Activated naive CD8-positive, alpha-beta T cell treated with anti-CD3 and anti-CD28 coated beads, Interleukin-2, amount 50 U/mL, for 24 hours (primary cell): ENCODE results near the gene GRB2.
"Not testable (repeated sequence)": the region's sequence is repeated elsewhere in the genome, so short reads cannot be mapped to it uniquely, and the experiment has no call there.

ENCODE experiments used
- ATAC-seq: fragments of 150-1000 bp; cut with Tn5 transposase; one replicate; pipeline ENCODE4 v1.10.0; 2021
- DNase-seq: peaks from one replicate; pipeline ENCODE4 v3.0.0; 2021
- H3K27ac Mint-ChIP-seq: one replicate; pipeline ENCODE4 v1.8.0; 2021; ENCODE audit warnings: mild to moderate bottlenecking, mixed read lengths
- H3K27me3 Mint-ChIP-seq: one replicate; pipeline ENCODE4 v1.8.0; 2021; ENCODE audit warnings: mixed read lengths
- H3K36me3 Mint-ChIP-seq: one replicate; pipeline ENCODE4 v1.8.0; 2021; ENCODE audit warnings: low read depth, mixed read lengths
- H3K4me1 Mint-ChIP-seq: one replicate; pipeline ENCODE4 v1.8.0; 2021; ENCODE audit warnings: mixed read lengths
- H3K4me3 Mint-ChIP-seq: one replicate; pipeline ENCODE4 v1.8.0; 2021; ENCODE audit warnings: mild to moderate bottlenecking, moderate library complexity, mixed read lengths
- H3K9me3 Mint-ChIP-seq: one replicate; pipeline ENCODE4 v1.8.0; 2021; ENCODE audit warnings: mixed read lengths

GRB2 gene

DNA sequence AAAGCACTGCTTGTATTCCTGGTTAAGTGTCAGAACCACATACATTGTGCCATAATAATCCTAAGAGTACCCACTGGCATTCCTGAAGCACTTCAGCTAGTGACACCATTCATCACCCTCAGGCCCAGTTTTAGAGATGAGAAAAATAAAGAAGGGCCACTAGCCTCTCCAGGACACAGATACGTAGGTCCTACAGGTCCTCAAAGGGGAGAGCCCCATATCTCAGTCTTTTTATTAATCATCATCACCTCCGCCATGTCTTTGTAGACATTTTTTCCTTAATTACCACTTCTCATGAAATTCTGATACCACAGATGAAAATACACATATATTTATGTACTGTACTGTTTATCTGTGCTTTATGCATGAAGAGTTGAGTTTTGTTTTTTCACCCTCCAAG is 43.5 kb downstream of the GRB2 start:
- H3K4me3 Mint-ChIP-seq = no peak overlapping the region
- peaks cover 9% of the 10 kb centered on the region for H3K36me3 Mint-ChIP-seq
- peak; percentile 45 for ATAC-seq
- H3K9me3 Mint-ChIP-seq = no peaks in the 10 kb centered on the region
- H3K4me1 Mint-ChIP-seq = peaks cover 82% of the 10 kb centered on the region
- H3K27me3 Mint-ChIP-seq = no peaks in the 10 kb centered on the region
- peak overlapping the region; percentile 55 for H3K27ac Mint-ChIP-seq
- no peak for DNase-seq

DNA sequence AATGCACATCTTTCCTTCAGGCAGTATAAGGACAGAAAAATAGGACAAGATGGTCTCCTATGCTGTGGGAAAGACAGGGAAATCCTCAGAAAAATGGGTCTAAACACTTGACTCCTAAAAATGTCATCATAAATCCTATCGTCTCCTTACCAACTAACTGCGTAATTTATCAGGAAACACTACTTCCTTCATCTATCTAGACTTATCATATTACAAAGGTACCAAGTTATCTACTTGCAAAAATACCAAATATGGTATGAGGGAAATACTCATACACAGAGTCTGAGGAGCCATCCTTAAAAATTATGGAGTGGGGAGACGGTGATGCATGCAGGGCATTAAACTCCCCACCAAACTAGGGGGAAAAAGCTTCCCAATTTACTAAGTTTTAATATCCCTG is 44.1 kb downstream of the GRB2 start:
- Mint-ChIP-seq H3K27ac (peak overlapping the region; percentile 52), H3K4me3 (no peak overlapping the region)

DNA sequence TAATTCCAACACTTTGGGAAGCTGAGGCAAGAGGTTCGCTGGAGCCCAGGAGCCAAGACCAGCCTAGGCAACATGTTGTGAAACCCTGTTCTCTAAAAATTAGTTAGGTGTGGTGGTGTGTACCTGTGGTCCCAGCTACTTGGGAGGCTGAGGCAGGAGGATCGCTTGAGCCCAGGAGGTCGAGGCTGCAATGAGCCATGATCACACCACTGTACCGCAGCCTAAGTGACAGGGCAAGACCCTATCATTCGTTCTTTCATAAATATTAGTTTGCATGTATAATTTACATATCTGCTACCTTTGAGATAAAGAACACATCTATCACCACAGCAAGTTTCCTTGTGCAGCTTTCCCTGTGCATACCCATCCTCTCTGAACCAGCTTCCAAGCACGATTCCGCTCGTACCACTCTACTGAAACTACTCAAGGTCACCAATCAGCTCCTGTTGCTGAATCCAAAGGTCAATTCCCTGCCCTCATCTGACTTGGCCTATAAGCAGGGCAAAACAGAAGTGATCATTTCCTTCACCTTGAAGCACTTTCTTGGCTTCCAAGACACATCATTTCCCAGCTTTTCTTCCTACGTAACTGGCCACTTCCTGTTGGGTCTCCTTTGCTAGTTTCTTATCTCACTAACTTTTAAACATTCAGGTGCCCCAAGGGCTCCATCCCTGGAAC is 49.1 kb downstream of the GRB2 start:
- DNase-seq (no peak), ATAC-seq (no peak)
- Mint-ChIP-seq H3K4me1 (peaks cover 59% of the 10 kb centered on the region), H3K27me3 (no peaks in the 10 kb centered on the region), H3K27ac (peak overlapping the region; percentile 37), H3K36me3 (peaks cover 23% of the 10 kb centered on the region), H3K4me3 (no peak overlapping the region), H3K9me3 (no peaks in the 10 kb centered on the region)

More for the DNA sequence above, 44.1 kb downstream of the GRB2 start:
- Mint-ChIP-seq H3K9me3 (no peaks in the 10 kb centered on the region), H3K27me3 (no peaks in the 10 kb centered on the region), H3K36me3 (peaks cover 15% of the 10 kb centered on the region), H3K4me1 (peaks cover 82% of the 10 kb centered on the region)
- ATAC-seq (no peak), DNase-seq (no peak)

DNA sequence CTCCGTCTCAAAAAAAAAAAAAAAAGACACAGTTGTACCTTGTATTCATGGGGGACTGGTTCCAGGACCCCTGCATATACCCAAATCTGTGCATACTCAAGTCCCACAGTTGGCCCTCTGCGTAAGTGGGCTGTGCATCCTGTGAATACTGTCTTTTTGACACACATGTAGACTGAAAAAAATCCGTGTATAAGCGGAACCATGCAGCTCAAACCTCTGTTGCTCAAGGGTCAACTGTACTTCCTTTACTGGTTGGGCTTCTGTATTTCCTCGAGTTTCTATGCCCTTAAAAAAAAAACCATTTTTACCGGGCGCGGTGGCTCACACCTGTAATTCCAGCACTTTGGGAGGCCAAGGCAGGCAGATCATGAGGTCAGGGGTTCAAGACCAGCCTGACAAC is 52.3 kb downstream of the GRB2 start:
- no peak overlapping the region for H3K27ac Mint-ChIP-seq
- ATAC-seq (no peak), DNase-seq (no peak)
- H3K4me1 Mint-ChIP-seq = peaks cover 67% of the 10 kb centered on the region
- H3K9me3 Mint-ChIP-seq = no peaks in the 10 kb centered on the region
- peaks cover 19% of the 10 kb centered on the region for H3K36me3 Mint-ChIP-seq
- H3K27me3 Mint-ChIP-seq = no peaks in the 10 kb centered on the region
- H3K4me3 Mint-ChIP-seq = no peak overlapping the region

DNA sequence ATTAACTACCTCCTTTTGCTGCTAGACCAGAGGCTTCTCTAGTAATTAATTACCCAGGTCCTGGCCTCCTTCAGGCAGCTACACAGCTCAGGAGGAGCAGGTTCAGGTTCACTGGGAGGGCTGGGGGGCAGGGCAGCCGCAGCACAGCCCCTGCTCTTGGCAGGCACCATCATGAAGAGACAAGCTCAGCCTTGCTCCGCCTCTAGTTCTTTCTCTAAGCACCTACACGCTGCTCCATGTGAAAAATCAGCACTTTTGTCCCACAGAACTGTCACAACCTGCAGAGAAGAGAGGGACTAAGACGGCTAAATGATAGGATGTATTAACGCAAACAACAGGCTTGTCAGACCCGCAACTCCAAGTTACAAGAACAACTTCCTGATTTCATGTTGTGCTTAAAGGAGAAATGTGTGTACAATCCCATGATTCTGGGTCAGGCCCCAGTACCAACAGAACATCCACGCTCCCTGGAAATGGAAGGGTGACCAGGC is 53.4 kb downstream of the GRB2 start:
- H3K9me3 Mint-ChIP-seq = no peaks in the 10 kb centered on the region
- H3K36me3 Mint-ChIP-seq = peaks cover 14% of the 10 kb centered on the region
- no peak overlapping the region for H3K27ac Mint-ChIP-seq
- no peaks in the 10 kb centered on the region for H3K27me3 Mint-ChIP-seq
- DNase-seq (no peak), ATAC-seq (no peak)
- H3K4me3 Mint-ChIP-seq = no peak overlapping the region
- H3K4me1 Mint-ChIP-seq = peaks cover 72% of the 10 kb centered on the region

DNA sequence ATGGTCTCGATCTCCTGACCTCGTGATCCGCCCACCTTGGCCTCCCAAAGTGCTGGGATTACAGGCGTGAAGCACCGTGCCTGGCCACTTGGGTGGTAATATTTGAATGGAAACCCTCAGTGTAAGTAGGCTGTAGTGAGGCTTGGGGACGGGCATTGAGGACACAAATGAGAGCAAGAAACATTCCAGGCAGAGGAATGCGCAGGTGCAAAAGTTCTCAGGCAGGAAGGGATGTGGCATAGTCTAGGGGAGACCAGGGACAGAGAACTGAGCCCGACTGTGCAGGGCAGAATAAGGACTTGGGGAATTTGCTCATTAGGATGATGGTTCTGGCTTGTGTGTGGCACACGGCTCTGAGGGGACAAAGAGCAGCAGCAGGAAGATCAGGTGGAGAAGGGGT is 54.8 kb downstream of the GRB2 start:
- ATAC-seq (no peak), DNase-seq (no peak)
- Mint-ChIP-seq H3K4me1 (peaks cover 78% of the 10 kb centered on the region), H3K4me3 (no peak overlapping the region), H3K9me3 (no peaks in the 10 kb centered on the region), H3K27me3 (no peaks in the 10 kb centered on the region), H3K27ac (peak overlapping the region; percentile 6), H3K36me3 (peaks cover 8% of the 10 kb centered on the region)

DNA sequence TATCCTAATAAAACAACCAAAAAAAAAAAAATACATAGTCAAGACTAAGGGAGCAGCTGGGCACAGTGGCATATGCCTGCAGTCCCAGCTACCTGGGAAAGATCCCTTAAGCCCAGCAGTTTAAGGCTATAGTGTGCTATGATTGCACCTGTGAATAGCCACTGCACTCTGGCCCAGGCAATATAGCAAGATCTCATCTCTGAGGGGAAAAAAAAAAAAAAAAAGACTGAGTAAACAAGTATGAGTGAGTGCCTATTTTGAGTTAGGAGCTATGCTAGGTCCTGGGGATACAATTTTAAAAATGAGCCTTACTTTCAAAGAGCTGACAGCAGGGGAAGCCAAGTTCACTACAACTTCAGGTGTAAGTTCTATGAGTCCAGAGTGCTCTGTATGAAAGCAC is 55.4 kb downstream of the GRB2 start:
- Mint-ChIP-seq H3K4me3 (no peak overlapping the region), H3K27me3 (no peaks in the 10 kb centered on the region), H3K4me1 (peaks cover 80% of the 10 kb centered on the region), H3K27ac (no peak overlapping the region), H3K36me3 (peaks cover 4% of the 10 kb centered on the region), H3K9me3 (no peaks in the 10 kb centered on the region)
- DNase-seq (no peak), ATAC-seq (no peak)

DNA sequence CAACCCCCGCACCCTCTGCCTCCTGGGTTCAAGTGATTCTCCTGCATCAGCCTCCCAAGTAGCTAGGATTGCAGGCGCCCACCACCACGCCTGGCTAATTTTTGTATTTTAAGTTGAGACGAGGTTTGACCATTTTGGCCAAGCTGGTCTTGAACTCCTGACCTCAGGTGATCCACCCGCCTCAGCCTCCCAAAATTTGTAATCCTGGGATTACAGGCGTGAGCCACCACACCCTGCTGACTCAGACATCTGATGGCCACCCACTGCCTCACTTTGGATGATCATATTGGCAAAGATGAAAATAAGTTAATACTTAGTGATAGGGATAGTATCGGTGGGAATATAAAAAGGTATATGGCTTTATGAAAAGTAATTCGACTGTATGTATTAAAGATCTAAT is 55.9 kb downstream of the GRB2 start:
- H3K27me3 Mint-ChIP-seq = no peaks in the 10 kb centered on the region
- no peak overlapping the region for H3K4me3 Mint-ChIP-seq
- ATAC-seq (no peak), DNase-seq (no peak)
- H3K36me3 Mint-ChIP-seq = peaks cover 4% of the 10 kb centered on the region
- H3K27ac Mint-ChIP-seq = no peak overlapping the region
- H3K9me3 Mint-ChIP-seq = no peaks in the 10 kb centered on the region
- peaks cover 83% of the 10 kb centered on the region for H3K4me1 Mint-ChIP-seq

DNA sequence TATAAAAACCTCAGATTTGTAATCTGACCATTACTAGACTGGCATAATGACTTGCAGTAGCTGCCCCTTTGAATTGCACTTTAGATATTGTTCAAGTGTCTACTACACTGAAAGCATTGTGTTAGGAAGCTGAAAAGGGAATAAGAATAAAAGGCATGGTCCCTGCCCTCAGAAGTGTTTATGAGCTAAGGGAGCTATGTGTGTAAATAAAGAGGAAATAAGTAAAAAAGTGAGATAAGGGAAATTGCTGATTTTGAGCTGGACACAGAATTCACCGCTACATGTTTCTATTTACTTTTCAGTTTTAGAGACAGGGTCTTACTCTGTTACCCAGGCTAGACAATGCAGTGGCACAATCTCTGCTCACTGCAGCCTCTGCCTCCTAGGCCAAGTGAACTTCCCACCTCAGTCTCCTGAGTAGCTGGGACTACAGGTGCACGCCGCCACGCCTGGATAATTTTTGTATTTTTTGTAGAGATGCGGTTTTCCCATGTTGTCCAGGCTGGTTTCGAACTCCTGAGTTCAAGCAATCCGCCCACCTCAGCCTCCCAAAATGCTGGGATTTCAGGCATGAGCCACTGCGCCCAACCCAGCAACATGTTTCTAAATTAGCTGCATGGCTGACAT is 57.0 kb downstream of the GRB2 start:
- peaks cover 90% of the 10 kb centered on the region for H3K4me1 Mint-ChIP-seq
- H3K36me3 Mint-ChIP-seq = no peaks in the 10 kb centered on the region
- no peaks in the 10 kb centered on the region for H3K9me3 Mint-ChIP-seq
- H3K4me3 Mint-ChIP-seq = no peak overlapping the region
- ATAC-seq (no peak), DNase-seq (no peak)
- H3K27ac Mint-ChIP-seq = peak overlapping the region; percentile 76
- H3K27me3 Mint-ChIP-seq = no peaks in the 10 kb centered on the region

DNA sequence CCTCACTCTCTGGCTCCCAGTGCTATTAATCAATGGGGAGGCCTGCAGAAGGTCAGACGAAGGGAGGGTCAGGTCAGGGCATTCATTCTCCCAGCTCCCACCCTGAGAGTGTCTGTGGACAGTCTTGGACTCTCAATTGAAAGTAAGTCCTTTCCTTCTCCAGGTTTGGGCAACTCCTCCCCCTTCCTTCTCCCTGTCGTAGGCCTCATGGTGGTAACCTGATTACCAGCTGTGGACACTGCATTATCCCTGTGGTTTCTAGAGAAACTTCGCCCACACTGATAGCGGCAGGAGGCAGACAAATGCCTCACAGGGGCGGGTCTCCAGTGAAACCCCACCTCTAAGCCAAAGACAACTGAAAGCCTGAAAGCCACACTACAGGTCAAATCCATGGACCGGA is 58.6 kb downstream of the GRB2 start:
- Mint-ChIP-seq H3K4me1 (peaks cover 96% of the 10 kb centered on the region), H3K27ac (peak overlapping the region; percentile 76), H3K36me3 (no peaks in the 10 kb centered on the region), H3K9me3 (no peaks in the 10 kb centered on the region), H3K27me3 (no peaks in the 10 kb centered on the region), H3K4me3 (peak overlapping the region; percentile 67)
- ATAC-seq (peak; percentile 59), DNase-seq (peak; percentile 55)

DNA sequence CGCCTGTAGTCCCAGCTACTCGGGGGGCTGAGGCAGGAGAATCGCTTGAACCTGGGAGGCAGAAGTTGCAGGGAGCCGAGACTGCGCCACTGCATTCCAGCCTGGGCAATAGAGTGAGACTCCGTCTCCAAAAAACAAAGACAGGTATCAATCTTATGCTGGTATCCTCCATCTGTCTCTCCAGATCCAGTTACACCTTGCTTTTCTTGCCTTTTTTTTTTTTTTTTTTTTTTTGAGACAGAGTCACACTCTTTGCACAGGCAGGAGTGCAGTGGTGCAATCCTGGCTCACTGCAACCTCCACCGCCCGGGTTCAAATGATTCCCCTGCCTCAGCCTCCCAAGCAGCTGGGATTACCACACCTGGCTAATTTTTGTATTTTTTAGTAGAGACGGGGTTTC is 59.1 kb downstream of the GRB2 start:
- peaks cover 97% of the 10 kb centered on the region for H3K4me1 Mint-ChIP-seq
- peak overlapping the region; percentile 67 for H3K4me3 Mint-ChIP-seq
- peak overlapping the region; percentile 76 for H3K27ac Mint-ChIP-seq
- not testable (repeated sequence) for H3K27me3 Mint-ChIP-seq, H3K36me3 Mint-ChIP-seq, ATAC-seq, DNase-seq, H3K9me3 Mint-ChIP-seq

DNA sequence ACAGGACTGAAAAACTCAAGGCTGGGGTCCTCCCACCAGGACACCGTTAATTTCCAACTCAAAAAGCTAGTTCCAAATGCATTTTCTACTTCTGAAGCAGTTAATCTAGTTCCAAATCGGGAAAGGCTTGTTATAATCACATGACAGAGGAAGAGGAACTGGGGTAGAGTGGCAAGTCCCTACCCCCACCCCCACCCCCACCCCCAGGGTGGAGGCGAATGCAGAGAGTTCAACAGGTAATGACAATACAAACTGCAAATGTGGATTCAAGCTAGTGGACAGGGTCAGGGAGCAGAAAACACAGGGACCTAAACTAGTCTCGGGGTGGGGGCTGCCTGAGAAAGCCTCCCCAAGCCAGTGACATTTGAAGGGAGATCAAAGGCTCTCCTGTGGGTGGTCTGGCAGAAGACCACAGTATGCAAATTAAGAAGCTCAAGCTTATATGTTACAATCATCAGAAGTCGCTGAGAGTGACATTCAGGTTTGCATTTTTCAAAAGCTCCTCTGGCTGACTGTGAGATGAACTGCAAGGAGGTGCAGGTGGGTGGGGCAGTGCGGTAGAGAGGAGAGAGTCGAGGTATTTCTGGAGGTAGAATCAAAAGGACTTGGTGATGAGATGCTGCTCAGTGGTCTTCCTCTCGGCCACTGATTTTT is 59.8 kb downstream of the GRB2 start:
- Mint-ChIP-seq H3K27ac (peak overlapping the region; percentile 76), H3K36me3 (peaks cover 3% of the 10 kb centered on the region), H3K27me3 (no peaks in the 10 kb centered on the region), H3K4me1 (peaks cover 97% of the 10 kb centered on the region), H3K9me3 (no peaks in the 10 kb centered on the region), H3K4me3 (peak overlapping the region; percentile 63)
- ATAC-seq (peak; percentile 81), DNase-seq (peak; percentile 62)

DNA sequence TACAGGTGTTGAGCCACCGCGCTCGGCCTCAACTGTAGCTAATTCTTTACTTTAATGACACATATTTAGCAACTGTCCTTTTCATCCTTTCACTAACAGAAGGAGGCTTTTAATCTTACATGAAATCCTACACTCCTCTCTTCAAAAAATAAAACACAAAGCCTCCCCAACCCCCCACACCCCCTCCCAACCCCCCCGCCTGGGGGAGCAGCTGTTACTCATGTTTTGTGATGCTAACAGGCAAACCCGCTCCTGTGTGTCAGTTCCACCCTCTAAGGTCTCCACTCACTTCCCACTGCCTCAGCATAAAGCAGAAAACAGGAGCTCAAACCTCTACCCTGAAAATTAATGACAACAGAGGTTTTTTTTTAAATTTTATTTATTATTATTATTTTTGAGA is 60.8 kb downstream of the GRB2 start:
- DNase-seq (peak; percentile 24), ATAC-seq (no peak)
- peaks cover 98% of the 10 kb centered on the region for H3K4me1 Mint-ChIP-seq
- H3K27ac Mint-ChIP-seq = peak overlapping the region; percentile 42
- peaks cover 7% of the 10 kb centered on the region for H3K36me3 Mint-ChIP-seq
- H3K9me3 Mint-ChIP-seq = no peaks in the 10 kb centered on the region
- H3K4me3 Mint-ChIP-seq = no peak overlapping the region
- H3K27me3 Mint-ChIP-seq = no peaks in the 10 kb centered on the region

DNA sequence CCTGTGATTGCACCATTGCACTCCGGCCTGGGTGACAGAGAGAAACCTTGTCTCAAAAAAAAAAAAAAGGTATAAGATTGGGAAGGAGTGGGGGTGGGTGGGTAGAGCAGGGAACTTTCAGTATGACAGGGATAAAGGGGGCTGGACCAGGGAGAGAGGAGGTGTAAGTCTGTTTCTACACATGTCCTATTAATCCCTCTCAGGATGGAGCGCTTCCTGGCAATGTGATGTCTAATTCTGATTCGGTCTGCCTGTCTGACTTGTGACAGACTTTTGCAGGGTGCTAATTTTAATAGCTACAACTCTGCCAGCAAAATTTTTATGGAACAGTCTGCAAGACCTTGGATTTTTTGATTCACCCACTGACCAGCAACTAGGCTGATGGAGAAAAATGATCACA is 62.5 kb downstream of the GRB2 start:
- no peaks in the 10 kb centered on the region for H3K27me3 Mint-ChIP-seq
- ATAC-seq (no peak), DNase-seq (no peak)
- H3K36me3 Mint-ChIP-seq = peaks cover 7% of the 10 kb centered on the region
- H3K4me3 Mint-ChIP-seq = no peak overlapping the region
- H3K27ac Mint-ChIP-seq = peak overlapping the region; percentile 75
- peaks cover 95% of the 10 kb centered on the region for H3K4me1 Mint-ChIP-seq
- no peaks in the 10 kb centered on the region for H3K9me3 Mint-ChIP-seq
